ENCODE measurements around the gene CDK14.

The CDK14 gene

GRCh38 chr7:91185771-91186170 is 589.6 kb downstream of the CDK14 start:
- Histone ChIP-seq H3K27me3 (replicated peaks; ENCODE audit: control insufficient read depth, insufficient read depth, low read length) (no peaks in the 10 kb centered on the region), H3K36me3 (ENCODE audit: control insufficient read depth, insufficient read depth, low read length) (no peaks in the 10 kb centered on the region), H3K4me3 (replicated peaks; ENCODE audit: low read depth, low read length) (no peak overlapping the region)
- DNase-seq (ENCODE audit: extremely low read depth, insufficient read length), result no peak
- no peak for TF ChIP-seq CTCF (IDR thresholded peaks at IDR 0.05; ENCODE audit: insufficient read depth, low read length, poor library complexity, severe bottlenecking)

- no peak for TF ChIP-seq CTCF (IDR thresholded peaks at IDR 0.05; ENCODE audit: insufficient read depth, low read length, poor library complexity, severe bottlenecking)
These were observed 590.9 kb downstream of the CDK14 start for GRCh38 chr7:91187061-91187460.

GRCh38 chr7:91191771-91192170 is 595.6 kb downstream of the CDK14 start:
- TF ChIP-seq CTCF (IDR thresholded peaks at IDR 0.05; ENCODE audit: insufficient read depth, low read length, poor library complexity, severe bottlenecking), result no peak
- Histone ChIP-seq H3K36me3 (ENCODE audit: control insufficient read depth, insufficient read depth, low read length) (no peaks in the 10 kb centered on the region), H3K4me3 (replicated peaks; ENCODE audit: low read depth, low read length) (no peak overlapping the region), H3K27me3 (replicated peaks; ENCODE audit: control insufficient read depth, insufficient read depth, low read length) (no peaks in the 10 kb centered on the region)
- DNase-seq (ENCODE audit: extremely low read depth, insufficient read length), result no peak

More at GRCh38 chr7:91187061-91187460, 590.9 kb downstream of the CDK14 start:
- DNase-seq (ENCODE audit: extremely low read depth, insufficient read length), result no peak
- no peaks in the 10 kb centered on the region for H3K27me3 ChIP-seq (replicated peaks; ENCODE audit: control insufficient read depth, insufficient read depth, low read length)
- no peak overlapping the region for H3K4me3 ChIP-seq (replicated peaks; ENCODE audit: low read depth, low read length)
- H3K36me3 ChIP-seq (ENCODE audit: control insufficient read depth, insufficient read depth, low read length), result no peaks in the 10 kb centered on the region

- Histone ChIP-seq H3K4me3 (replicated peaks; ENCODE audit: low read depth, low read length) (no peak overlapping the region), H3K27me3 (replicated peaks; ENCODE audit: control insufficient read depth, insufficient read depth, low read length) (no peaks in the 10 kb centered on the region), H3K36me3 (ENCODE audit: control insufficient read depth, insufficient read depth, low read length) (no peaks in the 10 kb centered on the region)
- DNase-seq (ENCODE audit: extremely low read depth, insufficient read length), result no peak
- TF ChIP-seq CTCF (IDR thresholded peaks at IDR 0.05; ENCODE audit: insufficient read depth, low read length, poor library complexity, severe bottlenecking), result no peak
These were observed 597.0 kb downstream of the CDK14 start for GRCh38 chr7:91193141-91193540.

GRCh38 chr7:91194841-91195240 is 598.7 kb downstream of the CDK14 start:
- TF ChIP-seq CTCF (IDR thresholded peaks at IDR 0.05; ENCODE audit: insufficient read depth, low read length, poor library complexity, severe bottlenecking), result no peak
- DNase-seq (ENCODE audit: extremely low read depth, insufficient read length), result no peak
- Histone ChIP-seq H3K36me3 (ENCODE audit: control insufficient read depth, insufficient read depth, low read length) (no peaks in the 10 kb centered on the region), H3K27me3 (replicated peaks; ENCODE audit: control insufficient read depth, insufficient read depth, low read length) (no peaks in the 10 kb centered on the region), H3K4me3 (replicated peaks; ENCODE audit: low read depth, low read length) (no peak overlapping the region)

- Histone ChIP-seq H3K4me3 (replicated peaks; ENCODE audit: low read depth, low read length) (no peak overlapping the region), H3K36me3 (ENCODE audit: control insufficient read depth, insufficient read depth, low read length) (no peaks in the 10 kb centered on the region), H3K27me3 (replicated peaks; ENCODE audit: control insufficient read depth, insufficient read depth, low read length) (no peaks in the 10 kb centered on the region)
- no peak for TF ChIP-seq CTCF (IDR thresholded peaks at IDR 0.05; ENCODE audit: insufficient read depth, low read length, poor library complexity, severe bottlenecking)
- DNase-seq (ENCODE audit: extremely low read depth, insufficient read length), result no peak
These were observed 599.9 kb downstream of the CDK14 start for GRCh38 chr7:91196058-91196457.
